ENCODE data around the gene PROB1. TPM values are rescaled to one million over a fixed set of nuclear protein-coding genes. Genes with fewer than 3 reads are reported as not detected.
"Not testable (repeated sequence)": the region's sequence is repeated elsewhere in the genome, so short reads cannot be mapped to it uniquely, and the experiment has no call there.

Gene PROB1
- total RNA-seq, 1 donor from 2014 or later, result 2.2 TPM

DNA sequence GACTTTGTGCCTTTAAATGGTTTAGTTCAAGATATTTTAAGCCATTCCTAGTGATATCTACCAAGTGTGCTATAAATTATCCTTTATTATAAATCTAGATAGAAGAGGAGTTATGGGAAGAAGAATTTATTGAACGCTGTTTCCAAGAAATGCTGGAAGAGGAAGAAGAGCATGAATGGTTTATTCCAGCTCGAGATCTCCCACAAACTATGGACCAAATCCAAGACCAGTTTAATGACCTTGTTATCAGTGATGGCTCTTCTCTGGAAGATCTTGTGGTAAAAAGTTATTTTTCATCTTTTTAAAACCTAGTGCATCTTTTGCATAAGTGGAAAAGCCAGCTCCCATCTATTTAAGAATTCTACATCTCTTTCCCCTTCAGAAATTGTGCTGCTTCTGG is 30.4 kb downstream of the PROB1 start:
- Mint-ChIP-seq H3K4me3 (no peak overlapping the region), H3K27ac (ENCODE audit: unreplicated experiment) (no peak overlapping the region), H3K36me3 (ENCODE audit: low read depth) (peaks cover 2% of the 10 kb centered on the region), H3K9me3 (no peaks in the 10 kb centered on the region), H3K27me3 (ENCODE audit: low read depth) (no peaks in the 10 kb centered on the region), H3K4me1 (no peaks in the 10 kb centered on the region)
- TF ChIP-seq, protein P1, sequence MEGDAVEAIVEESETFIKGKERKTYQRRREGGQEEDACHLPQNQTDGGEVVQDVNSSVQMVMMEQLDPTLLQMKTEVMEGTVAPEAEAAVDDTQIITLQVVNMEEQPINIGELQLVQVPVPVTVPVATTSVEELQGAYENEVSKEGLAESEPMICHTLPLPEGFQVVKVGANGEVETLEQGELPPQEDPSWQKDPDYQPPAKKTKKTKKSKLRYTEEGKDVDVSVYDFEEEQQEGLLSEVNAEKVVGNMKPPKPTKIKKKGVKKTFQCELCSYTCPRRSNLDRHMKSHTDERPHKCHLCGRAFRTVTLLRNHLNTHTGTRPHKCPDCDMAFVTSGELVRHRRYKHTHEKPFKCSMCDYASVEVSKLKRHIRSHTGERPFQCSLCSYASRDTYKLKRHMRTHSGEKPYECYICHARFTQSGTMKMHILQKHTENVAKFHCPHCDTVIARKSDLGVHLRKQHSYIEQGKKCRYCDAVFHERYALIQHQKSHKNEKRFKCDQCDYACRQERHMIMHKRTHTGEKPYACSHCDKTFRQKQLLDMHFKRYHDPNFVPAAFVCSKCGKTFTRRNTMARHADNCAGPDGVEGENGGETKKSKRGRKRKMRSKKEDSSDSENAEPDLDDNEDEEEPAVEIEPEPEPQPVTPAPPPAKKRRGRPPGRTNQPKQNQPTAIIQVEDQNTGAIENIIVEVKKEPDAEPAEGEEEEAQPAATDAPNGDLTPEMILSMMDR (conservative IDR thresholded peaks at IDR 0.05), result no peak
- no peak for DNase-seq (ENCODE audit: low read depth, low spot score)

DNA sequence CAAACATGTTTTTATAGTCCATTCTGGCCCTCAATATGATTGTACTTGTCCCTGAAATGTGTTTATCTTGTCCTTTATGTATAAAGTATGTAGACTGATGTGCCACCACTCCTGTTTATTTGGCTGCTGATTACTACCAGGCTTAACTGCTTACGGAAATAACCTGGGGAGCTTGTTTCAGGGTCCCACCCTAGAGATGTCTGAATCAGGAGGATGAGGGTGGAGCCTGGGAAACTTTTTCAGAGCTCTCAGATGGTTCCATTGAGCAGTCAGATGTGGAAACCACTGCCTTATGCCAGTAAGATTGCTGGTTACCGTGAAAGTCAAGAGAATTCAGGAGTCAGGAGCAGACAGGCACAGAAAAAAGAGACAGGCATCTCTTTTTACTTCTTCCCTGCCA is 31.0 kb downstream of the PROB1 start:
- no peak for DNase-seq (ENCODE audit: low read depth, low spot score)
- Mint-ChIP-seq H3K27me3 (ENCODE audit: low read depth) (no peaks in the 10 kb centered on the region), H3K36me3 (ENCODE audit: low read depth) (peaks cover 2% of the 10 kb centered on the region), H3K4me3 (no peak overlapping the region), H3K4me1 (no peaks in the 10 kb centered on the region), H3K27ac (ENCODE audit: unreplicated experiment) (no peak overlapping the region), H3K9me3 (no peaks in the 10 kb centered on the region)
- TF ChIP-seq, protein P1 (conservative IDR thresholded peaks at IDR 0.05), result no peak

DNA sequence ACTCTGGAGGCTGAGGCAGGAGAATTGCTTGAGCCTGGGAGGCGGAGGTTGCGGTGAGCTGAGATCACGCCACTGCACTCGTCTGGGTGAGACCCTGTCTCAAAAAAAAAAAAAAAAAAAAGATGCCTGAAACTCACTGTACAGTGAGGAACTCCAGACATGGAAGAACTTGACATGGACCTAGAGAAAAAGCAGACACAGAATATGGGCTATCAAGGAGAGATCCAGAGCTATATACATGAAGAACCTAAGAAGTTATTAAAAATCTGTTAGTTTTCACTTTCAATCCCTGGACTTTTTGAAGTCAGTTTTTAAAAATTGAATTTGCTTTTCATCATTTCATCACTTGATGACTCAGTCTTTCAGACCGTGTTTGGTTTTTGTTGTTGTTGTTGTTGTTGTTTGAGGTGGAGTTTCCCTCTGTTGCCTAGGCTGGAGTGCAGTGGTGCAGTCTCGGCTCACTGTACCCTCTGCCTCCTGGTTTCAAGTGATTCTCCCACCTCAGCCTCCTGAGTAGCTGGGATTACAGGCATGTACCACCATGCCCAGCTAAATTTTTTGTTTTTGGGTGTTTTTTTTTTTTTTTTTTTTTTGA is 33.0 kb downstream of the PROB1 start:
- no peak overlapping the region for H3K4me3 Mint-ChIP-seq
- no peak overlapping the region for H3K27ac Mint-ChIP-seq (ENCODE audit: unreplicated experiment)
- no peaks in the 10 kb centered on the region for H3K4me1 Mint-ChIP-seq
- no peak for DNase-seq (ENCODE audit: low read depth, low spot score)
- TF ChIP-seq, protein P1 (conservative IDR thresholded peaks at IDR 0.05), result no peak
- no peaks in the 10 kb centered on the region for H3K36me3 Mint-ChIP-seq (ENCODE audit: low read depth)
- no peaks in the 10 kb centered on the region for H3K27me3 Mint-ChIP-seq (ENCODE audit: low read depth)
- no peaks in the 10 kb centered on the region for H3K9me3 Mint-ChIP-seq

DNA sequence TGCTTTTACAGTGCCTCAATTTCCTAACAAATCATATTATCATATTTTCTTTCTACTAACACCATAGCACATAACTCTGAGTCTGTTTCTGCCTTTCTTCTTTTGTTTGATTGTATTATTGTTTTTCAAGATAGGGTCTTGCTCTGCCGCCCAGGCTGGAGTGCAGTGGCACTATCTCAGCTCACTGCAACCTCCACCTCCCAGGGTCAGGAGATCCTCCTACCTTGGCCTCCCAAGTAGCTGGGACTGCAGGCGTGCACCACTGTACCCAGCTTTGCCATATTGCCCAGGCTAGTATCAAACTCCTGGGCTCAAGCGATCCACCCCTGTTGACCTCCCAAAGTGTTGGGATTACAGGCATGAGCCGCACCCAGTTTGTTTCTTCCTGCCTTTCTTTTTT is 34.5 kb downstream of the PROB1 start:
- Mint-ChIP-seq H3K4me3 (no peak overlapping the region), H3K27ac (ENCODE audit: unreplicated experiment) (no peak overlapping the region), H3K27me3 (ENCODE audit: low read depth) (no peaks in the 10 kb centered on the region), H3K4me1 (no peaks in the 10 kb centered on the region), H3K9me3 (no peaks in the 10 kb centered on the region), H3K36me3 (ENCODE audit: low read depth) (no peaks in the 10 kb centered on the region)
- TF ChIP-seq, protein P1 (conservative IDR thresholded peaks at IDR 0.05), result no peak
- no peak for DNase-seq (ENCODE audit: low read depth, low spot score)

DNA sequence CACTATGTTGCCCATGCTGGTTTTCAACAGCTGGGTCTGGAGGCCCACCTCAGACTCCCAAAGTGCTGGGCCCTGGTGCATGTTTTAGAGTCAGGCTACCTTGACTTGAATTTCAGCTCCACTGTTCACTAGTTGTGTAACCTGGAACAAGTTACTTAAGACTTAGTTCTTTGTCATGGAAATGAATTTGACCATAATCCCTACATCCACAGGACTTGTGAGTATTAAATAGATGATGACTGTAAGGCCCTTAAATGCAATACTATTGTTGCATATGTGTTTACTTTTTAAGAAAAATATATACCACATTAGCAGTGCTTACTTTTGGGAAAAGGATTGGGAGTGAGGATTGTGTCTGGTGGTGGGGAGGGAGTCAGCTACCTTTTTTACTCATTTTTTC is 36.8 kb downstream of the PROB1 start:
- H3K4me1 Mint-ChIP-seq, result no peaks in the 10 kb centered on the region
- H3K9me3 Mint-ChIP-seq, result peaks cover 5% of the 10 kb centered on the region
- H3K27me3 Mint-ChIP-seq (ENCODE audit: low read depth), result no peaks in the 10 kb centered on the region
- H3K27ac Mint-ChIP-seq (ENCODE audit: unreplicated experiment), result no peak overlapping the region
- peaks cover 8% of the 10 kb centered on the region for H3K36me3 Mint-ChIP-seq (ENCODE audit: low read depth)
- TF ChIP-seq, protein P1 (conservative IDR thresholded peaks at IDR 0.05), result no peak
- DNase-seq (ENCODE audit: low read depth, low spot score), result no peak
- H3K4me3 Mint-ChIP-seq, result no peak overlapping the region

DNA sequence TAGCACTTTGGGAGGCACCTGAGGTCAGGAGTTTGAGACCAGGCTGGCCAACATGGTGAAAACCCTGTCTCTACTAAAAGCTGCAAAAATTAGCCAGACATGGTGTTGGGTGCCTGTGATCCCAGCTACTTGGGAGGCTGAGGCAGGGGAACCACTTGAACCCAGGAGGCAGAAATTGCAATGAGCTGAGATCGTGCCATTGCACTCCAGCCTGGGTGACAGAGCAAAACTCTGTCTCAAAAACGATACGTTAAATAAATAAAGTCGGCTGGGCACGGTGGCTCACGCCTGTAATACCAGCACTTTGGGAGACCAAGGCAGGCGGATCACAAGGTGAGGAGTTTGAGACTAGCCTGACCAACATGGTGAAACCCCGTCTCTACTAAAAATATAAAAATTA is 39.0 kb downstream of the PROB1 start:
- H3K27me3 Mint-ChIP-seq (ENCODE audit: low read depth); H3K36me3 Mint-ChIP-seq (ENCODE audit: low read depth); H3K9me3 Mint-ChIP-seq; H3K4me3 Mint-ChIP-seq; DNase-seq (ENCODE audit: low read depth, low spot score); H3K27ac Mint-ChIP-seq (ENCODE audit: unreplicated experiment); H3K4me1 Mint-ChIP-seq: not testable (repeated sequence)
